IPS DF 6.9 (cell line): ENCODE data around the gene ATP1A2.

Experiments
- DNase-seq: peaks from one replicate; pipeline ENCODE4 v3.0.0-alpha.2; 2013; ENCODE audit warnings: low read depth, low spot score
- H3K27ac ChIP-seq: one replicate; pipeline ENCODE4 v1.5.1; 2013; ENCODE audit warnings: low read length, control low read depth
- H3K27me3 ChIP-seq: 2 replicates; pipeline ENCODE4 v1.6.1; 2013; ENCODE audit warnings: mild to moderate bottlenecking, low read length; ENCODE audit not compliant: control insufficient read depth, insufficient read depth
- H3K36me3 ChIP-seq: 2 replicates; pipeline ENCODE4 v1.6.1; 2013; ENCODE audit warnings: low read length; ENCODE audit not compliant: control insufficient read depth, insufficient read depth
- H3K4me1 ChIP-seq: 2 replicates; pipeline ENCODE4 v1.6.1; 2013; ENCODE audit warnings: low read length; ENCODE audit not compliant: control insufficient read depth, insufficient read depth
- H3K4me3 ChIP-seq: 2 replicates; pipeline ENCODE4 v1.5.1; 2013; ENCODE audit warnings: mild to moderate bottlenecking, low read length
- H3K9me3 ChIP-seq: 2 replicates; pipeline ENCODE4 v1.6.1; 2013; ENCODE audit warnings: low read length, inconsistent platforms; ENCODE audit not compliant: control insufficient read depth, insufficient read depth
- WGBS: extraction: QIAGEN DNeasy Blood & Tissue Kit; methylation state at CpG from one replicate; pipeline ENCODE4 v1.1.7; 2013; ENCODE audit warnings: mixed read lengths, missing lambda C conversion rate; ENCODE audit not compliant: insufficient read length, insufficient coverage; 5-methylcytosine and 5-hydroxymethylcytosine counted together

Gene ATP1A2

GRCh38 chr1:160189649-160190625, 74.4 kb downstream of the ATP1A2 start, which contains the start of gene CASQ1:
Gene CASQ1 (plus strand): TSS chr1:160190575. CDS start chr1:160190752, 177 bp downstream.
- Histone ChIP-seq H3K4me3 (no peak within 1 kb of the TSS), H3K27me3 (no peaks in the 10 kb centered on the region), H3K4me1 (peaks cover 13% of the 10 kb centered on the region), H3K27ac (no peak within 1 kb of the TSS), H3K9me3 (no peaks in the 10 kb centered on the region), H3K36me3 (no peaks in the 10 kb centered on the region)
- no CpG with 5 or more reads among the region's 15 CpGs for WGBS
- DNase-seq, result no peak

GRCh38 chr1:160191756-160192155, 76.2 kb downstream of the ATP1A2 start:
- H3K9me3 ChIP-seq, result no peaks in the 10 kb centered on the region
- WGBS, result no CpG with 5 or more reads among the region's 3 CpGs

GRCh38 chr1:160192234-160192633, 76.7 kb downstream of the ATP1A2 start:
- Histone ChIP-seq H3K36me3 (no peaks in the 10 kb centered on the region), H3K4me1 (peaks cover 13% of the 10 kb centered on the region), H3K4me3 (no peak overlapping the region), H3K9me3 (no peaks in the 10 kb centered on the region), H3K27ac (no peak overlapping the region), H3K27me3 (no peaks in the 10 kb centered on the region)
- no peak for DNase-seq

More at GRCh38 chr1:160191756-160192155, 76.2 kb downstream of the ATP1A2 start:
- peaks cover 13% of the 10 kb centered on the region for H3K4me1 ChIP-seq
- no peaks in the 10 kb centered on the region for H3K27me3 ChIP-seq
- no peak overlapping the region for H3K4me3 ChIP-seq
- H3K27ac ChIP-seq, result no peak overlapping the region
- no peaks in the 10 kb centered on the region for H3K36me3 ChIP-seq
- no peak for DNase-seq
